Amygdala (tissue), 56 donors: ENCODE data around the gene B4GALT1.
"Not testable (repeated sequence)": the region's sequence is repeated elsewhere in the genome, so short reads cannot be mapped to it uniquely, and the experiment has no call there.

Experiments used
- DNase-seq, 56 donors: peaks; one replicate each; lab custom pipeline; 2025; lab: John Stamatoyannopoulos, UW

The B4GALT1 gene

DNA sequence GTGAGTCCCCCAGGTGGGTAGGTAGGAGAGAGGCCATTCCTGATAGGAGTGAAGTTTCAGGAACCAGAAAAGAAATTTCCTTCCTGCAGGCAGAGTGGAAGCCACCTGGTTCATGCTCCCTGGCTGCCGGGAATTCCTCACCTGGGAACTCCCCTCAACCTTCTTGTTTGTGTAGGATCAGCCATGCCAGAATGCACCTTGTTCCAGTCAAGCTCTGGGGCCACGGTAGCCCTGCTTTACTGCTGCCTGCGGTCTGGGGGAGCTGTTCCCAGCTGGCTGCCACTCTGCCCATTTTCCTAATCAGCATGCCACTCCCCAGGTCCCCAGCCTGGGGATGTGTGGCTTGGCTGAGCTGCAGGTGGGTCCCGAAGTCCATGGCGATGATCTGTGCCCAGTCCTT is 18.7 kb upstream of the B4GALT1 start:
- no peak for DNase-seq

DNA sequence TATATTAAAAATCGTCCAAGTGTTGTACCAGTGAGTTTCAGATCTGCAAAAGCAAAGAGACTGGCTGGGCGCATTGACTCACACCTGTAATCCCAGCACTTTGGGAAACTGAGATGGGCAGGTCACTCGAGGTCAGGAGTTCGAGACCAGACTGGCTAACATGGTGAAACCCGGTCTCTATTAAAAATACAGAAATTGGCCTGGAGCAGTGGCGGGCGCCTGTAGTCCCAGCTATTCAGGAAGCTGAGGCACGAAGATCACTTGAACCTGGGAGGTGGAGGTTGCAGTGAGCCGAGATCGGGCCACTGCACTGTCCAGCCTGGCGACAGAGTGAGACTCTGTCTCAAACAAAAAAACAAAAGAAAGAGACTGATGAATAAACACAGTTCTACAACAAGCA is 18.3 kb upstream of the B4GALT1 start:
- no peak for DNase-seq

DNA sequence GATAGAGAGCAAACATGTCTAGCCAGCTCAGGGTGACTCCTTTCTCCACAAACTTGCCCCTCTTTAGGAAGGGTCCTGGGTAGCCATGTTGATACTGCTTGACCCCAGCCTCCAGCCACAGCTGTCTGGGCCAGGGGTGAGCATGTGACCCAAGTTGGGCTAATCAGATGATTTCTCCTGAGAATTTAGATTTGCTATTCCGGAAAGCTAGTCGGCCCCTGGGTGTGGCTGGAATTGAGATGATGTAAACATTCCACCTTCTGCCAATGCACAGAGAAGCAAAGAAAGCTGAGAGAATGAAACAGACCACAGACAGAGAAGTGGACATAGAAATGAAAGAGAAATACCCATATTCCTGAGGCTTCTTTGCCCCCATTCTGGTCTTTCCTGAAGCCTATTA is 17.8 kb upstream of the B4GALT1 start:
- DNase-seq = no peak

DNA sequence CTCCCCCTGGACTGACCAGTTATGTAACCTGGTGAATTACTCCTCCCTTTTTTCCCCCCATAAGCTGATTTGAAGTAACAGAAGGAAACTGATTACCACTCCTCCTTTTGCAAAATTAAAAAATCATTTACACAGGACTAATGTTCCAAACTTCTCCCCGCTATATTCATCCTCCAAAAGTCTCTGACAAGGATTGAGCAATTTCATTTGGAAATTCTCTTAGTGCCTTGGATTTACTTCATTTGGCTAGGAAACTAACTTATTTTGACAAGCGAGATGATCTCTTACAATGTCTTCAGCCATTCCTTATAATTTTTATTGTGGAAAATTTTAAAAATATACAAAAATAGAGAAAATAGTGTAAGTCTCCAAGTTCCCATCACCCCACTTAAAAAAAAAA is 15.4 kb upstream of the B4GALT1 start:
- DNase-seq = no peak

DNA sequence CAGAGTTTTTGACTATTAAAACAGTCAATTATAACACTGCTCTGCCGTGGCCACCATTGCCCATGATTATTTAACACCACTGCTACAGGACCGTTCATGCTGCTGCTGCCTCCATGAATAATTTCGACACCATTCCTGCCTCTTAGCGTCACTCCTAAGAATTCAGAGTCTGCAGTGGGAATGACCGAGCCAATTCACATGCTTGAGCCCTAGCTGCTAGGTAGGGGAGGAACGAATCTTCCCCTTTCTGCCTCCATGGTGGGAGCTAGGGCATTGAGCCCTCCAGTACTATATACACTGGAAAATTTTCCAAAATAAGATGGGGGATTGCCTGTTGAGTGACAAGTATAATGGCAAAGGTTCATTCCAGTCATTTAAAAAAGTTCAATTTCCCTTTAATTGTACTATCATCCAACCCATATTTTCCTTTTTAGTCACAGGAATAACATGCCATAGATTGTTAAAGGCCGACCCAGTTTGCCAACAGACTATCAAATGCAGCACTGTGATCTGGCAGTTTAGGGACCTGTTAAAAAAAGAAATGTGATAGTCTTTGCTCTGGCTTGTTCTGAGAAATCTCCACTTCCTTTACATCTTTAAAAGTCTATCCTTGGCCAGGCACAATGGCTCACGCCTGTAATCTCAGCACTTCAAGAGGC is 13.5 kb upstream of the B4GALT1 start:
- no peak for DNase-seq

DNA sequence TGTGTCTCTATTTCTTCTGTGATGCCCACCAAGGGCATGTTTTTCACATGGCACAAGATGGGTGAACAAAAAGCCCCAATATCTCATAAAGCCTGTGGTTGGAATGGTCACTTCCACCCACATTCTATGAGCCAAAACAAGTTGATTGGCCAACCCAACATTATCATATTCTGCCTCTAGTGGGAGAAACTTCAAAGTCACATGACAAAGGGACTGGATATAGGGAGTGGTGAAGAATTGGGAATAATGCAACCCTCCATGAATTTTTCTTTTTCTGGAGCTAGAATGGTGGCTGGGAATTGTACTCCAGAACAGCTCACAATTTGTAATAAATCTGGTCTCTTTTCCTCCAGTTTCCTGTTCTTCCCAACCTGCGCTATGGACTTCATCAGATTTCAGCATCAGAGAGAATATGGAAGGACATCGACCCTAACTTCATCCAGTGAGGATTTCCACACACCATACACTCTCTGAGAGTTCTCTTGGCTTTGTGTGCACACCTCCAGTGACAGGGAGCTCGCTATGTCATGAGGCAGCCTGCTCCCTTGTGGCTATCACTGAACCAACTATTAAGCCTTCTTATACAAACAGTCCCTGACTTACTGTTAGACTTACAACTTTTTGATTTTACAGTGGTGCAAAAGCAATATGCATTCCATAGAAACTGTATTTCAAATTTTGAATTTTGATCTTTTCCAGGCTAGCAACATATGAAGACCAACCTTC is 12.0 kb upstream of the B4GALT1 start:
- DNase-seq = no peak

DNA sequence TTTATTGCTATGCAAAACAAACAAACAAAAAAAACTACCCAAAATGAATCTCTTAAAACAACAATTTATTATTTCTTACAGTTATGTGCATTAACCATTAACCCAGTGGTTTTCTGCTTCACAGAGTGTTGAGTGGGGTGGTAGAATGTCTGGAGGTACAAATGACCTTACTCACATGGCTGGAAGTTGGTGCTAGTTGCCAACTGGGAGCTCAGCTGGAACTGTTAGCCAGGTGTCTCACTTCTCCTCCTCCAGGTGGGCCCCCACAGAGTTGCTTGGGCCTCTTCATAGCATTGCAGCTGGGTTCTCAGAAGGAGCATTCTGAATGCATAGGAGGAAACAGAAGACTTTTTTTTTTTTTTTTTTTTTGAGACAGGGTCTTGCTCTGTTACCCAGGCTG is 10.5 kb upstream of the B4GALT1 start:
- DNase-seq = no peak

DNA sequence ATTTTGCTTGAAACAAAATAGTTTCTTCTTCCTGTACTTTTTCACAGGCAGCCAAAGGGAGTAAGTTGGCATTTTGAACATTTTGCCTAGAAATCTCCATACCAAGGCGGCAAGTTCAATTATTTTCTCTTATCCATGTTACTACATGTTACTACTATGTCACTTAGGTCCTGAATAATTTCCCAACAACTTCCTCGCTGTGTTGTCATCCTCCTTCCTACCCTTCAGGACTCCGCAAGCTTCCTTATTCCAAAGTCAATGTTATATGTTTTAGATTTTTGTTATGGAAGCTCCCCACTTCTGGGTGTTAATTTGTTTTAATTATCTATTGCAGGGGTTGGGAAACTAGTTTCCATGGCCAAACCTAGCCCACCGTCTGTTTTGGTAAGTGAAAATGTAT is 9.9 kb upstream of the B4GALT1 start:
- no peak for DNase-seq

DNA sequence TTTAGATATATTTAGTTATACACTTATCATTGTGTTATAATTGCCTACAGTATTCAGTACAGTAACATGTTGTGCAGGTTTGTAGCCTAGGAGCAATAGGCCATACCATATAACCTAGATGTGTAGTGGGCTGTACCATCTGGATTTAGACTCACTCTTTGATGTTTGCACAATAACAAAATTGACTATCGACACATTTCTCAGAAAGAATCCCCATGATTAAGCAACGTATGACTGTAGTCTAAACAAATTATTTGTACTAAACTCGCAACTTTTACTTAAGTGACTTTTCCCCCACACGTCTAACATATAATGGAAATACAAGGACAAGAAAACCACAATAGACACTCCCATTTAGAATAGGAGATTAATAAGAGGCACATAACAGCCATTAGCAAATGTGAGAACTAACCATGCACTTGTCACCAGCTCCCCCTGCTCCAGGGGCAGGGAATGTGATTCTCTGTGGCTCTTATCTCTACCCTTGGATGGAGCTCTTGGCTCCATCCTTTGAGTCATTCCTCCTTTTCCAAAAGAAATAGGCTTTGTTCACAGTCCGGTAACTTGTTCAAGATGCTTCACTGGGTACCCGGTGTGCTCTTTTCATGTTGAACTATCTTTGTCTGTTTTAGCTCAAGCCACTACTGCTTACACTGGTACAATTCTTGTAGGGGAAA is 8.7 kb upstream of the B4GALT1 start:
- DNase-seq = no peak

DNA sequence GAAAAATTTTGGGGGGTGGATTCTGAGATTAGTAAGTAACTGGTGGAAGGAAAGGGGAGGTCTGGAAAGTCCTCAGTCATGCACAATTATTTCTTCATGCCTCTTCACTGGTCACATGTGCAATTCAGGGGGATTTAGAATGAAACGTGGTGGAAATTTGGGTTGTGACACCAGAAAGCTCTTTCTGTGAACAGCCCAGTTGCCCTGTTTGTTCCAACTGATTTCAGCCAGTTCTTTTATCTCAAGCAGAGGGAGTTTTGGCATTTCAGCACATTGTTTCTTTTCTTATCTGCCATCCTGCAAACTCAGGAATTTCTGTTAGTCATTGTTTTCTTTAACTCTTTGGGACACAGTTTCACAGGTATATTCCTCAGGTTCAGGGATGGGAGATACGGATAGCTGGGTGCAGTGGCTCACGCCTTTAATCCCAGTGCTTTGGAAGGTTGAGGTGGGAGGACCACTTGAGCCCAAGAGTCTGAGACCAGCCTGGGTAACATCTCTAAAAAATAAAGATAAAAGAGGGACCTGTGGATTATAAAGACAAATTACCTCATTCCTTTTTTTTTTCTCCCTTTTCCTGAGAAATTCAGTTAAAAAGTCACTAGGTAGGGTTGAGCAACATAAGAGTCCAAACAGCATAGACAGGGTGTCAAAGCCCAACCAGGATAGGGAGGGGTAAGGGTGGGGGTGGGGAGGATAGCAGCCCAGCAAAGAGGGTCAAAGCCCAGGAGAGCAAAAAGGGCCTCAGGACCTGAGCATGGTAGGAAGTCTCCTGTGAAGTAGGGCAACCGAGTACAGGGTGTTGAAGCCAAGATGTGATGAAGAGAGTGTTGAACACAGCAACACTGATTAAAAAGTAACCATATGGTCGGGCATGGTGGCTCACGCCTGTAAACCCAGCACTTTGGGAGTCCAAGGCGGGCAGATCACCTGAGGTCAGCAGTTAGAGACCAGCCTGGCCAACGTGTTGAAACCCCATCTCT is 5.4 kb upstream of the B4GALT1 start:
- DNase-seq = no peak

DNA sequence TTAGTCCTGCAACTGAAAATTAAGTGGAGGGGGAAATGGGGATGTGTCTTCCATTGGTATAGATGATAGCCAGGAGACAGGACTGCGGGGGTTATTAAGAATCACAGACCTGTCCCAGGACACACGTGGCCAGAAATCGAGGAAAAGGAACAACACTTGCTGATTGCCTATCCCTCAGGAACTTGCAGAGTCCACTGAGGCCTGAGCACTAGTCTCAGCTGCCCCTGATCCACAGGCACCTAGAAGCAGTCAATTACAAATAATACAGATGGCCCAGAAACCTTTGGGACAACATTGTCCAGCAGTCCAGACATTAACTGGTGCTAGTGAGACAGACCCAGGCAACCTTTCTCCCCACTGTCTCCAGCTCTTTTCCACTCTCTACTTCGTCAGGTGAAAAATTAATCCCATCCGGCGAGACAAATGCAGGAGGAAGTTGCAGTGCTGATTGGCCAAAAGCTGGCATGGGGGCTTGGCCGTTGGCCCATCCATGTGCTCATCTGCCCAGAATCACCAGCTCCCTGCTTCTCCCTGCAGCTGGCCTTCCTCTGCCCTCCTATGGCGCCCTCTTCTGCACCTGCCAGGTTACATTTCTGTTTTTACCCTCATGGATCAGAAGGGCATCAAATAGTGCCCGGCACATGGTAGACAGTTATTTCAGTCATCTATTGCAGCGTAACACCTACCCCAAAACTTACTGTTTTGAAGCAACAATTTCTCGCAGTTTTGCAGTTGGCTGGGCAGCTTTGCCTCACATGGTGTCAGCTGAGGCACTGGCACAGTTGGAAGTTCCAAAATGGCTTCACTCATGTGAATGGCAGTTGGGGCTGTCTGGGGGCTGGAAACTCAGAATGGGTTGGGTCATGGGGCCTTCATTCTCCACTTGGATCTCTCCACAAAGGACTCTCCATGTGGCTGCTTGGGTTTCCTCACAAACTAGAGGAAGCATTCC is 3.6 kb upstream of the B4GALT1 start:
- DNase-seq = peak in 6 of 56 donors; percentile 21 to 59 (median 28)

DNA sequence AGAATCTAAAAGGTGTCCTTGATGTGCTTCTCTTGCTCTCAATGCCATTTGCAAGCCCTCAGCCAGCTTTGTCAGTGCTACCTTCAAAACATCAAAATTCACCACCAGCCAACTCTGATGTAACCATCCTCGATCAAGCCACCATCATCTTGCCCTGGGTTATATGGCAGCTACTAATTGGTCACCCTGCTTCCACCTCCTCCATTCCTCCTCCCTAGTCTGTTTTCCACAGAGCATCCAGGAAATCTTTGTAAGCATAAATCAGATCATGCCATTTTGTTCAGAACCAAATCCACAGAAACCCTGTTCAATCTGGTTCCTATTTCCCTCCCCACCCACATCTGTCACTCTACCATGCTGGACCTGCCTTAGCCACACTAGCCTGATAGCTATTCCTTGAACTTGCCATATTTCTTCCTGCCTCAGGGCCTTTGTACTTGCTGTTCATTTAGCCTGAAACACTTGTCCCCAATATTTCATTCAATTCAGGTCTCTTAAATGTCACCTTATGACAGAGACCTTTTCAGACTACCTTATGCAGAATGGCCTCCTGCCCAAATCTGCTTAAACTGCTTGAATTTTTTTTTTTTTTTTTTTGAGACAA is 1.9 kb upstream of the B4GALT1 start:
- no peak for DNase-seq

DNA sequence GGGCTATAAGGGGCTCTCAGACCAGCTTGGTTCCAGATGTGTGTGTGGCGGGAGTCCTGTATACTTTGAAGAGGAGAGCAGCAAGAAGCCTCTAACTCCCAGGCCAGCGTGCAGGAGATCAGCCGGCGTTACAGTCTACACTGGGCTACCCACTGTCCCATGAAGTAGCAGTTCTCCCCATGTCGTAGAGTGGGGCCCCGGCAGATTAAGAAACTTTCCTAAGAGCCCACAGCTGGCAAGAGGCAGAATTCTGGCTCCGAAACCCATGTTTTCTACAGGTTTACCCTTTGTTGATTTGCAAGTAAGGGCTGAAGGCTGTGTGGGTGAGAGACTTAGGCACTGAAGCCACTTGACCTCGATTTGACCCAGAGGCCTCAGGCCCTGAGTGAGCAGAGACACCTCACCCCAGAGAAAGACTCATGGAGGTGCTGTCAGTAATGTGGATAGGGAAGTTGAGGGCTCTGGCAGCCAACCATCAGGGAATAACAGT is 881 bp upstream of the B4GALT1 start:
- DNase-seq = no peak

DNA sequence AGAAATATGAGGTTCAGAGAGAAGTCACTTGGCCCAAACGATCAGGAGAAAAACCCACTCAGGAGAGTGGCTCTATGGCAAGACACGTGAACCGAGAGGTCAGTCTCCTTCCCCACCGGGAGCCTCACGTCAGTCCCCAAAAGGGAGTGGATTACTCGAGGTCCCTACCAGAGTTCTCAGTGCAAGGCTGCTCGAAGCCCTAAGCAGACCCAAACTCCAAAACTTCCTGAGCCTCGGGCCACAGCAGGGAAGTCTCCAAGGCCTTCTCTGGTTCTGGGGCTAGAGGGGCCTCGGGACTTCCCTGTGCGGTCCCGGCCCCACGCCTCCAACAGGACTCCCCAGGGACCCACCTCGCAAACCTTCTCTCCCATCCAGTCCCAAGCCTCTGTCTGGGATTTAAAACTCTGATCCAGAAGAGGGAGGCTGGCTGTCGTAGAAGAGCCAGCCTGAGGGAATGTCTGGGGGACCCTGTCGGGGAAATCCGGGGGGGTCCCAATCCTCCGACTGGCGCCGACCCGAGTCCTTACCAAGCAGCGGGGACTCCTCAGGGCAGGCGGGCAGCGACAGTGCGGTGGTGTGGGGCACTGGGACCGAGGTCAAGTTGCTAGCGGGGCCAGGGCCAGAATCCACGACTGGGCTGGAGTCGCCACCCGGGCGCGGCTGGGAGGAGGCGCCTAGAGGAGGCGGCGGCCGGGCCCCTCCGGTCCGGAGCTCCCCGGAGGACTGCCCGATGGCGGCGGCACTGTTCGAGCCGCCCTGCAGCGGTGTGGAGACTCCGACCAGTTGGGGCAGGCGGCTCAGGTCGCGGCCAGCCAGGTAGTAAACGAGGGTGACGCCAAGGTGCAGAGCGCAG is 679 bp downstream of the B4GALT1 start:
- DNase-seq = peak in 7 of 56 donors; percentile 20 to 69 (median 50)

DNA sequence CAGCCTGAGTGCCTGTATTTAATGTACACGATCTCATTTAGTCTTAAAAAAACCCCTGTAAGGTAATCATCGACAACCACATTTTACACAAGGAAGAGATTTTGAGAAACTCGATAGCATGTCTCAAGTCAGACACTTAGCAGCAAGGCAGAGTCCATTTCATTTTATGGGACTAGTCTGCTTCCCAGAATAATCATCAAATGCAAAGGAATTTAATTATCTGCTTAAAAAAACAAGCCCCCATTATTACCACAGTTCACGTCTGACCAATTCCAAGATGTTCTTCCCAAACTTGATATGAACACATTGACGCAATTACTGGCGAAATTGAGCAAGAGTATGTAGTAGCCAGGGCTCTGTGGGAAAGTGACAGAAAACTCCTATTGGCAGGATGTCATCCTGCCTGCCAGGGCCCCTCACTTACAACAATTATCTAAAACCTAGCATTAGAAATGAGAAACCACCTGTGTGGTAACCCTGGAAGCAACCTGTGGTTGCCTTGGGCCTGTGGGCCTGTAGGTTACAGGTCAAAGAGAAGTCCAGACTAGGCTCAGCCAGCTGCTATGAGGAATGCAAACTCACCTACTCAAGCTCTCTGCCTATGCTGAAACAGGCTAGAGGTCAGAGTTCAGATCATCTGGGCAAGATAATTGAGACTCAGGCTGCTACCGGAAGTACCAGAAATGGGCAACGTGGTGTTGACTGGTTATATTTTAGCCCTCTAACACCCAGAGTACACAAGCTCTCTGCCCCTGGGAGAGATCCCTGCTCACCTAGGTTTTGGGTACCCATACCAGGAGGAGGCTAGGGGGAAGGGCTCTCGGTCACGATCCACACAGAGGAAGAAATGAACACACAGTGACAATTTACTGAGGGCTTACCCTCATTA is 1.6 kb downstream of the B4GALT1 start:
- DNase-seq = no peak

DNA sequence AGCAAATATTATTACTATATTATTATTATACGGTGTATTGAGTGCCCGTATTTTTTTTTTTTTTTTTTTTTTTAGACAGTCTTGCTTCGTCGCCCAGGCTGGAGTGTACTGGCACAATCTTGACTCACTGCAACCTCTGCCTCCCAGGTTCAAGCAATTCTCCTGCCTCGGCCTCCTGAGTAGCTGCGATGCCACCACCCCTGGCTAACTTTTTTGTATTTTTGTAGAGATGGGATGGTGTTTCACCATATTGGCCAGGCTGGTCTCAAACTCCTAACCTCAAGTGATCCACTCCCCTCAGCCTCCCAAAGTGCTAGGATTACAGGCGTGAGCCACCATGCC is 2.2 kb downstream of the B4GALT1 start:
- DNase-seq = not testable (repeated sequence)
